Peyer's patch (tissue), 4 donors: Measurements from ENCODE around the gene SPTB. TPM values are rescaled to one million over a fixed set of nuclear protein-coding genes. Genes with fewer than 3 reads are reported as not detected.
A peak's percentile ranks its signal among the peaks of the same experiment; 100 is the strongest.

Experiments used
- DNase-seq, 3 donors: peaks; one replicate each; pipeline ENCODE4 v3.0.0-alpha.2; 2017 to 2019
- H3K27ac ChIP-seq, 4 donors: fragments of 200-600 bp; sonication (generic); one replicate each; pipeline ENCODE4 v1.5.1; 2016 to 2019
- H3K27me3 ChIP-seq, 2 donors: fragments of 200-600 bp; sonication (generic); one replicate each; pipeline ENCODE4 v1.5.1; 2019
- H3K36me3 ChIP-seq, 3 donors: fragments of 200-600 bp; sonication (generic); one replicate each; pipeline ENCODE4 v1.5.1; 2016 to 2019
- H3K4me1 ChIP-seq, 4 donors: fragments of 200-600 bp; sonication (generic); one replicate each; pipeline ENCODE4 v1.5.1; 2016 to 2019
- H3K4me3 ChIP-seq, 4 donors: fragments of 200-600 bp; sonication (generic); 1 replicate in 3 of 4; 2 replicates in 1 of 4; pipeline ENCODE4 v1.5.1; 2016 to 2019; ENCODE audit warnings: mild to moderate bottlenecking in 1 of 4
- H3K9me3 ChIP-seq, 4 donors: fragments of 200-600 bp; sonication (generic); one replicate each; pipeline ENCODE4 v1.5.1; 2016 to 2019; ENCODE audit warnings: mild to moderate bottlenecking in 1 of 4
- CTCF ChIP-seq, 6 experiments: fragments of 450-650 bp in 4 of 6; fragments of 200-600 bp in 2 of 6; sonication (generic) in 1 of 6; IDR thresholded peaks; one replicate each; pipeline ENCODE4 v1.5.1; 2017 to 2019; ENCODE audit warnings: antibody characterized with exemption in 6 of 6, mild to moderate bottlenecking in 3 of 6, moderate library complexity in 1 of 6
- POLR2A ChIP-seq, 2 donors: fragments of 450-650 bp; IDR thresholded peaks; one replicate each; pipeline ENCODE4 v1.5.1; 2017; ENCODE audit warnings: antibody characterized with exemption in 2 of 2, mild to moderate bottlenecking in 2 of 2, moderate library complexity in 2 of 2
- total RNA-seq, 4 donors: library from RNA; depleted of rRNA; stranded (reverse); fragments of >200 nt; gene quantifications; one replicate each; pipeline ENCODE4 v1.1.0, GENCODE V29; 2016

Gene SPTB
- total RNA-seq, 4 donors from 2014 or later, result 0.57 to 2.5 (median 0.94) TPM; not detected in 1

GRCh38 chr14:64767215-64767964, 112.3 kb downstream of the SPTB start:
- no peak for TF ChIP-seq POLR2A (IDR thresholded peaks at IDR 0.05)
- no peak for TF ChIP-seq CTCF (IDR thresholded peaks at IDR 0.05)
- Histone ChIP-seq H3K9me3 (no peaks in the 10 kb centered on the region), H3K27me3 (no peaks in the 10 kb centered on the region), H3K4me1 (peaks cover 0 to 21% (median under 1%) of the 10 kb centered on the region in 4 donors), H3K36me3 (no peaks in the 10 kb centered on the region), H3K4me3 (no peak overlapping the region), H3K27ac (no peak overlapping the region)
- DNase-seq, result peak in 1 of 3 donors; percentile 42

GRCh38 chr14:64766430-64767151, 113.1 kb downstream of the SPTB start:
- H3K27ac ChIP-seq, result no peak overlapping the region
- no peak overlapping the region for H3K4me3 ChIP-seq
- peaks cover 0 to 29% (median 8%) of the 10 kb centered on the region in 4 donors for H3K4me1 ChIP-seq
- DNase-seq, result peak in 1 of 3 donors; percentile 52
- H3K36me3 ChIP-seq, result no peaks in the 10 kb centered on the region
- TF ChIP-seq CTCF (IDR thresholded peaks at IDR 0.05), result no peak
- no peak for TF ChIP-seq POLR2A (IDR thresholded peaks at IDR 0.05)
- H3K9me3 ChIP-seq, result no peaks in the 10 kb centered on the region
- H3K27me3 ChIP-seq, result no peaks in the 10 kb centered on the region

GRCh38 chr14:64765740-64766302, 113.9 kb downstream of the SPTB start:
- peaks cover 0 to 33% (median 9%) of the 10 kb centered on the region in 4 donors for H3K4me1 ChIP-seq
- H3K36me3 ChIP-seq, result no peaks in the 10 kb centered on the region
- H3K27ac ChIP-seq, result no peak overlapping the region
- H3K9me3 ChIP-seq, result no peaks in the 10 kb centered on the region
- H3K4me3 ChIP-seq, result no peak overlapping the region
- H3K27me3 ChIP-seq, result no peaks in the 10 kb centered on the region
- TF ChIP-seq CTCF (IDR thresholded peaks at IDR 0.05), result no peak
- no peak for TF ChIP-seq POLR2A (IDR thresholded peaks at IDR 0.05)
- peak in 1 of 3 donors; percentile 34 for DNase-seq

- H3K4me3 ChIP-seq, result peak overlapping the region in 3 of 4 donors; percentile 16 to 40 (median 37)
Measured at GRCh38 chr14:64764641-64765520, 114.8 kb downstream of the SPTB start.

More at GRCh38 chr14:64764641-64765520, 114.8 kb downstream of the SPTB start:
- H3K36me3 ChIP-seq, result no peaks in the 10 kb centered on the region
- no peaks in the 10 kb centered on the region for H3K9me3 ChIP-seq
- peak overlapping the region in 1 of 4 donors; percentile 12 for H3K27ac ChIP-seq
- H3K4me1 ChIP-seq, result peaks cover 0 to 33% (median 9%) of the 10 kb centered on the region in 4 donors
- DNase-seq, result peak; percentile 37 to 83 (median 80)
- TF ChIP-seq POLR2A (IDR thresholded peaks at IDR 0.05) (no peak), CTCF (IDR thresholded peaks at IDR 0.05) (peak; percentile 32 to 91 (median 89))
- H3K27me3 ChIP-seq, result no peaks in the 10 kb centered on the region
